OCI-LY7 (cell line): ENCODE results near the gene TIMM50. TPM values are rescaled to one million over a fixed set of nuclear protein-coding genes. Genes with fewer than 3 reads are reported as not detected.

ENCODE experiments used
- Bru-seq: library from RNA; stranded (reverse); fragments of 400-500 nt; gene quantifications from one replicate; lab custom pipeline; 2021; lab: Mats Ljungman, UMichigan
- BruChase-seq, 2 experiments: library from RNA; stranded (reverse); fragments of 400-500 nt; gene quantifications; one replicate each; lab custom pipeline; 2021; lab: Mats Ljungman, UMichigan
- BruUV-seq: library from RNA; stranded (reverse); fragments of 400-500 nt; replicated peaks from 2 replicates; lab custom pipeline; 2021; lab: Mats Ljungman, UMichigan
- CTCF ChIA-PET: fragments of 300-600 bp; sonication (Branson Sonifier 250); formaldehyde crosslinking; loops from one replicate; lab custom pipeline; 2022; ENCODE audit warnings: antibody characterized with exemption; ENCODE audit not compliant: unreplicated experiment; lab: Charles Lee
- POLR2A ChIA-PET: fragments of 300-600 bp; sonication (Branson Sonifier 250); formaldehyde crosslinking; loops from one replicate; lab custom pipeline; 2022; ENCODE audit warnings: antibody characterized with exemption; lab: Charles Lee
- DNase-seq: peaks from one replicate; pipeline ENCODE4 v3.0.0-alpha.2; 2015; ENCODE audit warnings: low spot score
- H2AFZ ChIP-seq: fragments of 200-600 bp; sonication (generic), shearing (Covaris generic); 2 replicates; pipeline ENCODE4 v1.6.1; 2014; ENCODE audit warnings: mild to moderate bottlenecking, antibody characterized with exemption, low read length, moderate library complexity
- H3K27ac ChIP-seq: fragments of 200-600 bp; sonication (generic); 2 replicates; pipeline ENCODE4 v1.5.1; 2014; ENCODE audit warnings: mixed run types, low read depth, mild to moderate bottlenecking, moderate library complexity, low read length, inconsistent platforms; ENCODE audit not compliant: poor library complexity, severe bottlenecking
- H3K36me3 ChIP-seq: fragments of 200-600 bp; sonication (generic); 2 replicates; pipeline ENCODE4 v1.6.1; 2014; ENCODE audit warnings: mild to moderate bottlenecking, antibody characterized with exemption, low read length, moderate library complexity, mixed read lengths; ENCODE audit not compliant: insufficient read depth
- H3K4me1 ChIP-seq: fragments of 200-600 bp; sonication (generic); 2 replicates; pipeline ENCODE4 v1.5.1; 2014; ENCODE audit warnings: mild to moderate bottlenecking, low read length; ENCODE audit not compliant: insufficient read depth, poor library complexity, severe bottlenecking
- H3K4me2 ChIP-seq: fragments of 200-600 bp; sonication (generic); 2 replicates; pipeline ENCODE4 v1.6.1; 2014; ENCODE audit warnings: mild to moderate bottlenecking, low read length
- H3K4me3 ChIP-seq: fragments of 200-600 bp; sonication (generic); 2 replicates; pipeline ENCODE4 v1.5.1; 2014; ENCODE audit warnings: mild to moderate bottlenecking, low read depth, low read length; ENCODE audit not compliant: poor library complexity, severe bottlenecking
- H3K79me2 ChIP-seq: fragments of 200-600 bp; sonication (generic); 2 replicates; pipeline ENCODE4 v1.6.1; 2016; ENCODE audit warnings: low read depth, mild to moderate bottlenecking, low read length, moderate library complexity, mixed read lengths; ENCODE audit not compliant: insufficient read depth
- H3K9me2 ChIP-seq: fragments of 200-600 bp; sonication (generic); 2 replicates; pipeline ENCODE4 v1.6.1; 2016; ENCODE audit warnings: mild to moderate bottlenecking, low read length, mixed read lengths; ENCODE audit not compliant: insufficient read depth
- H3K9me3 ChIP-seq: fragments of 200-600 bp; sonication (generic); 2 replicates; pipeline ENCODE4 v1.6.1; 2014; ENCODE audit warnings: mild to moderate bottlenecking, mixed run types, low read length, mixed read lengths
- H4K20me1 ChIP-seq: fragments of 200-600 bp; sonication (generic); 2 replicates; pipeline ENCODE4 v1.6.1; 2014; ENCODE audit warnings: mild to moderate bottlenecking, antibody characterized with exemption, low read length, moderate library complexity, mixed read lengths; ENCODE audit not compliant: insufficient read depth
- EZH2phosphoT487 ChIP-seq: fragments of 200-600 bp; sonication (generic); IDR thresholded peaks from 2 replicates; pipeline ENCODE4 v1.6.1; 2018; ENCODE audit warnings: low read depth, borderline replicate concordance, mild to moderate bottlenecking, mixed run types, antibody characterized with exemption, low read length, moderate library complexity, mixed read lengths
- intact Hi-C: fragments of 100-400 bp; cut with micrococcal nuclease; formaldehyde crosslinking; loops from one replicate; pipeline ENCODE4 v1.10.0; 2022; ENCODE audit not compliant: unreplicated experiment
- long read RNA-seq: library from polyadenylated mRNA; stranded (forward); transcript quantifications from one replicate; pipeline ENCODE4 v2.0.0, GENCODE V29; 2022
- total RNA-seq, 2 experiments: library from RNA; depleted of rRNA in 1 of 2; stranded (reverse); fragments of >200 nt in 1 of 2; shearing (Covaris generic) in 1 of 2; gene quantifications; 2 replicates each; pipeline ENCODE4 v1.2.3, GENCODE V29; 2014 to 2022
- TF ChIP-seq, protein P1 (sequence below): fragments of 200-600 bp; sonication (generic); conservative IDR thresholded peaks from 2 replicates; pipeline ENCODE4 v1.5.1; 2014; ENCODE audit warnings: mild to moderate bottlenecking, antibody characterized with exemption, low read length, moderate library complexity, mixed read lengths

TIMM50 gene
- total RNA-seq (2014; rRNA removed; shearing (Covaris generic)): 98.1 and 116 TPM in 2 replicates
- 91.1 and 93.2 TPM in 2 replicates for total RNA-seq (2022)
- Bru-seq, nascent RNA: percentile 69 among the genes with signal in this experiment
- percentile 84 among the genes with signal in this experiment for BruChase-seq, experiment 1, labeled RNA remaining after a 6-hour chase
- BruChase-seq, experiment 2, labeled RNA remaining after a 2-hour chase: percentile 75 among the genes with signal in this experiment
- long read RNA-seq, transcript TIMM50-201 (11 exons, 1,612 nt): major isoform, 119 of 136 reads
- long read RNA-seq, partial matches to known transcripts: 4 of 136 reads
- long read RNA-seq, other reads (novel, unspliced or antisense): 10 of 136 reads

DNA sequence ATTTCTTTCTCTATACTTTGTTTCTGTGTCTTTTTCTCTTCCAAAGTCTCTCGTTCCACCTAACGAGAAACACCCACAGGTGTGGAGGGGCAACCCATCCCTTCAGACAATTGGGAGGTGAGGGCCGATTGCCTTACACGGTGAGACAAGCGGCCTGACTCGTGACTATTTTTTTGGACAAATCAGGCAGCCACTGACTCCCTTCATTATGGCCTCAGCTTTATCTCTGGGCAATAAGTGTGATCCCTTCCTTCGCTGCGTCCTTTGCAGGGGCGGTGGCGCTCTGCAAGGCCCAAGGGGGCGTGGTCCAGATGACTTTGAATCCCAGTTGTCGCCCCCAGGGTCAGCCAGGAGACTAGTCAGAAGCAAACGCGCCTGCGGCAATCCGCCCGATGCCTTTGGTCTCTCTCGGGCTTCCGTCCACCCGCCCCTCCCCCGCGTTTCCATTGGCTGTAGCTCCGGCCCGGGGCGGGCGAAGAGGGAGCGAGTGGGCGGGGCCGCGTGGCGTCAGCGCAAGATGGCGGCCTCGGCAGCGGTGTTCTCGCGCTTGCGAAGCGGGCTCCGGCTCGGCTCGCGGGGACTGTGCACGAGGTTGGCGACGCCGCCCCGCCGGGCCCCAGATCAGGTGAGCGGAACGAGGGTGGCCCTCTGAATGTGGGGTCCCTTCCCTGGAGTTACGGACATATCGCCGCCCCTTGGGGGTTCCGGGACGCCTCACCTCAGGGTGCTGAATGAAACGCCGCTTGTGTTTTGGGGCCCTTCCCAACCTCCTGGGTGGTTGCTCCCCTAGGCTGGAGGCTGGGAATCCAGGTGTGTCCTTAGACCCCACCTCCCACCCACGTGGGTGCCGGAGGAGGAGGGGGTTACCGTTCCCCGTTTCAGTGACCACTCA is at the start of gene TIMM50:
Gene TIMM50, plus strand, starts transcription at position 502 of the 892 bp plus-strand sequence. Its CDS starts 16 bp downstream, at position 518.
- H3K4me1 ChIP-seq: peaks cover 17% of the 10 kb centered on the region
- peak within 1 kb of the TSS; percentile 91 for H3K4me3 ChIP-seq
- intact Hi-C loops: loop anchor here (1.0 kb wide), 1 partner anchor 35 kb away; the partner anchor contains the start of gene SUPT5H
- H2AFZ ChIP-seq: peak within 1 kb of the TSS; percentile 70; the same call in 1 of the 2 replicates
- H3K9me2 ChIP-seq: no peaks in the 10 kb centered on the region
- BruUV-seq: TSS peak; percentile 67
- ChIA-PET POLR2A (interaction anchor here (0.6 to 1.2 kb wide), 3 partner anchors 33 to 1783 kb away, joined by 3 to 9 read pairs (median 4); no protein-coding TSS in a partner anchor), CTCF (interaction anchor here (0.5 to 1.0 kb wide), 4 partner anchors 18 to 79 kb away, joined by 3 to 15 read pairs (median 8); partner anchors contain the start of gene DLL3)
- peak within 1 kb of the TSS; percentile 98 for H3K4me2 ChIP-seq
- no peaks in the 10 kb centered on the region for H3K9me3 ChIP-seq
- peaks cover 47% of the 10 kb centered on the region for H3K36me3 ChIP-seq
- H4K20me1 ChIP-seq: no peaks in the 10 kb centered on the region
- peak; percentile 98 for DNase-seq
- H3K27ac ChIP-seq: peak within 1 kb of the TSS; percentile 57
- TF ChIP-seq, protein P1, sequence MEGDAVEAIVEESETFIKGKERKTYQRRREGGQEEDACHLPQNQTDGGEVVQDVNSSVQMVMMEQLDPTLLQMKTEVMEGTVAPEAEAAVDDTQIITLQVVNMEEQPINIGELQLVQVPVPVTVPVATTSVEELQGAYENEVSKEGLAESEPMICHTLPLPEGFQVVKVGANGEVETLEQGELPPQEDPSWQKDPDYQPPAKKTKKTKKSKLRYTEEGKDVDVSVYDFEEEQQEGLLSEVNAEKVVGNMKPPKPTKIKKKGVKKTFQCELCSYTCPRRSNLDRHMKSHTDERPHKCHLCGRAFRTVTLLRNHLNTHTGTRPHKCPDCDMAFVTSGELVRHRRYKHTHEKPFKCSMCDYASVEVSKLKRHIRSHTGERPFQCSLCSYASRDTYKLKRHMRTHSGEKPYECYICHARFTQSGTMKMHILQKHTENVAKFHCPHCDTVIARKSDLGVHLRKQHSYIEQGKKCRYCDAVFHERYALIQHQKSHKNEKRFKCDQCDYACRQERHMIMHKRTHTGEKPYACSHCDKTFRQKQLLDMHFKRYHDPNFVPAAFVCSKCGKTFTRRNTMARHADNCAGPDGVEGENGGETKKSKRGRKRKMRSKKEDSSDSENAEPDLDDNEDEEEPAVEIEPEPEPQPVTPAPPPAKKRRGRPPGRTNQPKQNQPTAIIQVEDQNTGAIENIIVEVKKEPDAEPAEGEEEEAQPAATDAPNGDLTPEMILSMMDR: no peak
- TF ChIP-seq EZH2phosphoT487: no peak
- H3K79me2 ChIP-seq: peaks cover 21% of the 10 kb centered on the region

DNA sequence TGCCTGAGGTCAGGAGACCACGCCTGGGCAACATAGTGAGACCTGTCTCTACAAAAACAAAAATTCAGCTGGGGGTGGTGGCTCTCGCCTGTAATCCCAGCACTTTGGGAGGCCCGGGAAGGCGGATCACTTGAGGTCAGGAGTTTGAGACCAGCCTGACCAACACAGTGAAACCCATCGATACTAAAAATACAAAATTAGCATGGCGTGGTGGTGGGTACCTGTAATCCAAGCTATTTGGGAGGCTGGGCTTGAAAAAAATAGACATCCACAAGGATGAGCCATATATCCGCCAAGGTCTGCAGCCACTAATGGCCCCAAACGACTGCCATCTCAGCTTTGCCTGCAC is 48.0 kb upstream of the TIMM50 start:
- no peaks in the 10 kb centered on the region for H3K9me2 ChIP-seq
- no TSS peak for BruUV-seq
- TF ChIP-seq EZH2phosphoT487: no peak
- TF ChIP-seq, protein P1: no peak
- H3K4me2 ChIP-seq: 0 out of 2 replicates have a peak overlapping the region, but pooled peaks have one; percentile 93
- H2AFZ ChIP-seq: no peak overlapping the region
- peaks cover 26% of the 10 kb centered on the region for H3K4me1 ChIP-seq
- H3K27ac ChIP-seq: no peak overlapping the region
- no peaks in the 10 kb centered on the region for H3K9me3 ChIP-seq
- POLR2A ChIA-PET: interaction anchor here (0.6 kb wide), 1 partner anchor 15 kb away, joined by 3 read pairs; no protein-coding TSS in a partner anchor
- intact Hi-C loops: no loop called here
- H3K4me3 ChIP-seq: no peak overlapping the region
- H3K79me2 ChIP-seq: peaks cover 36% of the 10 kb centered on the region
- peaks cover 17% of the 10 kb centered on the region for H4K20me1 ChIP-seq
- peaks cover 54% of the 10 kb centered on the region for H3K36me3 ChIP-seq
- no peak for DNase-seq
- CTCF ChIA-PET: no interaction called here
